Neural progenitor cell (in vitro differentiated cells): ENCODE data around the gene STPG1. TPM values are rescaled to one million over a fixed set of nuclear protein-coding genes. Genes with fewer than 3 reads are reported as not detected.

ENCODE experiments used
- DNase-seq: peaks from one replicate; pipeline ENCODE4 v3.0.0-alpha.2; 2016; ENCODE audit warnings: low spot score
- H2AFZ ChIP-seq: fragments of 200-600 bp; sonication (generic); replicated peaks from 2 replicates; pipeline ENCODE4 v1.6.1; 2016; ENCODE audit warnings: antibody characterized with exemption
- H3F3A ChIP-seq: fragments of 200-600 bp; sonication (generic); 2 replicates; pipeline ENCODE4 v1.6.1; 2016; ENCODE audit warnings: antibody characterized with exemption, low read depth
- H3K27ac ChIP-seq: fragments of 200-600 bp; sonication (generic); 2 replicates; pipeline ENCODE4 v1.5.1; 2016; ENCODE audit warnings: mild to moderate bottlenecking
- H3K27me3 ChIP-seq: fragments of 200-600 bp; sonication (generic); 2 replicates; pipeline ENCODE4 v1.6.1; 2016; ENCODE audit warnings: mild to moderate bottlenecking, moderate library complexity
- H3K36me3 ChIP-seq: fragments of 200-600 bp; sonication (generic); 2 replicates; pipeline ENCODE4 v1.5.1; 2016
- H3K4me1 ChIP-seq: fragments of 200-600 bp; sonication (generic); 2 replicates; pipeline ENCODE4 v1.6.1; 2016; ENCODE audit warnings: mixed run types
- H3K4me2 ChIP-seq: fragments of 200-600 bp; sonication (generic); 2 replicates; pipeline ENCODE4 v1.6.1; 2016
- H3K4me3 ChIP-seq: fragments of 200-600 bp; sonication (generic); 2 replicates; pipeline ENCODE4 v1.5.1; 2016
- H3K79me2 ChIP-seq: fragments of 200-600 bp; sonication (generic); 2 replicates; pipeline ENCODE4 v1.6.1; 2016; ENCODE audit warnings: low read depth
- H3K9ac ChIP-seq: fragments of 200-600 bp; sonication (generic); 2 replicates; pipeline ENCODE4 v1.6.1; 2016
- H3K9me3 ChIP-seq: fragments of 200-600 bp; sonication (generic); 2 replicates; pipeline ENCODE4 v1.5.1; 2016; ENCODE audit warnings: low read depth
- H4K20me1 ChIP-seq: fragments of 200-600 bp; sonication (generic); 2 replicates; pipeline ENCODE4 v1.6.1; 2016; ENCODE audit warnings: low read depth
- H3K27ac Mint-ChIP-seq: 3 replicates; pipeline ENCODE4 v1.8.0; 2021; ENCODE audit warnings: mixed read lengths
- H3K27me3 Mint-ChIP-seq: 2 replicates; pipeline ENCODE4 v1.8.0; 2022; ENCODE audit warnings: low read depth, mild to moderate bottlenecking, inconsistent platforms, moderate library complexity, mixed read lengths; ENCODE audit not compliant: insufficient read depth
- H3K36me3 Mint-ChIP-seq: 3 replicates; pipeline ENCODE4 v1.8.0; 2021; ENCODE audit warnings: mixed read lengths
- H3K4me1 Mint-ChIP-seq: 3 replicates; pipeline ENCODE4 v1.8.0; 2021; ENCODE audit warnings: mixed read lengths
- H3K4me3 Mint-ChIP-seq: 3 replicates; pipeline ENCODE4 v1.8.0; 2021; ENCODE audit warnings: mild to moderate bottlenecking, moderate library complexity, mixed read lengths
- H3K9me3 Mint-ChIP-seq: 3 replicates; pipeline ENCODE4 v1.8.0; 2020; ENCODE audit warnings: mixed read lengths
- CTCF ChIP-seq: fragments of 200-600 bp; sonication (generic); IDR thresholded peaks from 2 replicates; pipeline ENCODE4 v1.5.1; 2017; ENCODE audit warnings: antibody characterized with exemption, mild to moderate bottlenecking
- EZH2 ChIP-seq: fragments of 200-600 bp; sonication (generic); IDR thresholded peaks from 2 replicates; pipeline ENCODE4 v1.6.1; 2017; ENCODE audit warnings: antibody characterized with exemption, mild to moderate bottlenecking, moderate library complexity
- EZH2phosphoT487 ChIP-seq: fragments of 200-600 bp; sonication (generic); IDR thresholded peaks from 2 replicates; pipeline ENCODE4 v1.6.1; 2017; ENCODE audit warnings: antibody characterized with exemption
- total RNA-seq: library from RNA; depleted of rRNA; stranded (reverse); fragments of >200 nt; gene quantifications from 2 replicates; pipeline ENCODE4 v1.2.3, GENCODE V29; 2015; ENCODE audit warnings: low replicate concordance

Gene STPG1
- total RNA-seq, 1 donor from 2014 or later, result 15.9 TPM

DNA sequence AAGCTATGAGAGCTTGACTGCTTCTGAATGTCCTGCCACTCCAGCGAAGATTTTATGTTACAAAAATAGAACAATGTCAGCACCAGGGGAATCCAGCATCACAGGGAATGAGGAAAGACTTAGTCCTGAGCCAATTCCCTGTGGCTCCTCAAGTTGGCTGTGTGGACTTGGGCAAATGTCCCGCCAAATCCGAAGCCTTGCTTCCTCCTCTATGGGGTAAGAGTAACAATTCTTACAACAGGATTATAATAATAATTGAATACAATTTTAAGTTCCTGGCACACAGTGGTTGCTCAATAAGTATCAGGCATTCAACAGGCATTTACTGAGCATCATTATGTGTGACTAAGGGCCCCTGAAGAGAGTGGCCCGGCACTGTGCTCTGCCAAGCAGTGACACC is 44.4 kb downstream of the STPG1 start:
- peaks cover 3% of the 10 kb centered on the region for H3K36me3 Mint-ChIP-seq
- TF ChIP-seq CTCF (no peak), EZH2 (no peak), EZH2phosphoT487 (no peak)
- Histone ChIP-seq H3K9ac (no peak overlapping the region), H4K20me1 (peaks cover 4% of the 10 kb centered on the region), H3K4me2 (no peak overlapping the region), H3K27ac (no peak overlapping the region), H3K9me3 (no peaks in the 10 kb centered on the region), H3F3A (peaks cover 18% of the 10 kb centered on the region), H3K36me3 (no peaks in the 10 kb centered on the region), H3K4me3 (no peak overlapping the region), H3K27me3 (no peaks in the 10 kb centered on the region), H3K4me1 (peaks cover 47% of the 10 kb centered on the region), H2AFZ (no peak overlapping the region), H3K79me2 (no peaks in the 10 kb centered on the region)
- H3K27ac Mint-ChIP-seq, result no peak overlapping the region
- H3K27me3 Mint-ChIP-seq, result peaks cover 9% of the 10 kb centered on the region
- DNase-seq, result no peak
- H3K9me3 Mint-ChIP-seq, result no peaks in the 10 kb centered on the region
- no peak overlapping the region for H3K4me3 Mint-ChIP-seq
- H3K4me1 Mint-ChIP-seq, result peaks cover 36% of the 10 kb centered on the region

- Histone ChIP-seq H3K4me2 (no peak overlapping the region), H3K9me3 (no peaks in the 10 kb centered on the region), H3K27me3 (no peaks in the 10 kb centered on the region), H3K4me3 (no peak overlapping the region), H3K79me2 (no peaks in the 10 kb centered on the region), H4K20me1 (peaks cover 9% of the 10 kb centered on the region), H3K27ac (no peak overlapping the region), H2AFZ (no peak overlapping the region), H3F3A (peaks cover 29% of the 10 kb centered on the region), H3K4me1 (peaks cover 38% of the 10 kb centered on the region), H3K9ac (no peak overlapping the region), H3K36me3 (no peaks in the 10 kb centered on the region)
- Mint-ChIP-seq H3K27ac (no peak overlapping the region), H3K4me3 (no peak overlapping the region), H3K27me3 (peaks cover 7% of the 10 kb centered on the region), H3K36me3 (peaks cover 3% of the 10 kb centered on the region), H3K4me1 (peaks cover 40% of the 10 kb centered on the region), H3K9me3 (no peaks in the 10 kb centered on the region)
- no peak for TF ChIP-seq CTCF
- DNase-seq, result no peak
Observed at GRCh38 chr1:24366707-24367106, 46.9 kb downstream of the STPG1 start.

DNA sequence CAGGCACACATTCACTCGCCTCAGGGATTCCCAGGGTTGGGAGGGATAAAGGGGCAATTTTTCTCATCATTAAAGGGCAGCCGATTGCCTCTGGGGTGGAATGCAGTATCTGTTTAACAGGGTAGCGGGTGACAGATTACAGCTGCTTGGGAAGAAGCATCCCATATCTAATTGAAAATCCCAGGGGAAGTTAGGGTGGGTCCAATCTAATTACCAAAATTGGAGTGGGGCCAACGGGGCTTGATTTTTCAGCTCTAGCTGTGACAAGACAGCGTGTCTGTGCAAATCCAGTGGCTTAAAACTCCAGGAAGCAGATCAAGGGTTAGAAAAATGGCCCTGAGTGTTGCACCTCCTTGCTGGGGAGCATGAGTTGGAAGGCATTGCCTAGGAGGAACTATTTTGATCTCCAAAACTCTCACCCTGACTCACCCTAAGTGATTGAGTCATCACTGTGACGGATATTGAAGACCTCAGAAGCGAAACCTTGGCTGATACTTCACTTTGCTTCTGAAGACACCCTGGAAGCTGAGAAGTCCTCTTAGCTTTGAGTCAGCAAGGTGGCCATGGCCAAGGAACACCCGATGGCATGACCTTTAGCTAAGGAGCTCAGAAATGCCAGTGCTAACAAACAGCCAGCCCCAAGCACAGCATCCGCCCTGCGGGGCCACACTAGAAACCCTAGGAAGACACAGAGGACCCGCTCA is 48.5 kb downstream of the STPG1 start:
- Histone ChIP-seq H3K9me3 (no peaks in the 10 kb centered on the region), H3K27ac (peak overlapping the region; percentile 82), H3K9ac (no peak overlapping the region), H3K4me3 (no peak overlapping the region), H4K20me1 (peaks cover 9% of the 10 kb centered on the region), H3K4me1 (peaks cover 37% of the 10 kb centered on the region), H3K79me2 (no peaks in the 10 kb centered on the region), H2AFZ (no peak overlapping the region), H3K36me3 (no peaks in the 10 kb centered on the region), H3K4me2 (peak overlapping the region; percentile 73), H3K27me3 (no peaks in the 10 kb centered on the region), H3F3A (peaks cover 27% of the 10 kb centered on the region)
- Mint-ChIP-seq H3K4me1 (peaks cover 42% of the 10 kb centered on the region), H3K27ac (peak overlapping the region; percentile 91), H3K27me3 (peaks cover 9% of the 10 kb centered on the region), H3K4me3 (peak overlapping the region; percentile 67), H3K9me3 (no peaks in the 10 kb centered on the region), H3K36me3 (peaks cover 7% of the 10 kb centered on the region)
- no peak for DNase-seq
- TF ChIP-seq EZH2phosphoT487 (peak; percentile 79), EZH2 (no peak)

DNA sequence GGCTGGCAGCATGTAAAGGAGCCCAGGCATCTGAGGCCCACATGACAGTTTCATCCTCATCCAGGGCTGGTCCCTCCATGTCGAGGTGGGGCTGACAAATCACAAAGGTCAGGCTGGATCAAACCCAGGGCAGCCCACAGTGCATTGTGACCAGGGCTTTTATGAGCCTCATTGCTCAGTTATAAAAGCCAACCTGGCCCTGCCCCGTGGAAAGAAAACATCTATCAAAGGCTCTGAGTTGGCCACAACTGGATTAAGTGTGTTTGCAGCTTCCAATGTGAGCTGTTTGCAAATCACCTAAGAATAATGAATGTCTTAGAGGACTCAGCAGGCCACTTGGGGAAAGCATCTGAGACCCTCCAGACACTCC is 49.0 kb downstream of the STPG1 start:
- TF ChIP-seq EZH2phosphoT487 (no peak), EZH2 (no peak), CTCF (no peak)
- H2AFZ ChIP-seq, result no peak overlapping the region
- H3K27ac ChIP-seq, result peak overlapping the region; percentile 82

More for the DNA sequence above, 49.0 kb downstream of the STPG1 start:
- Histone ChIP-seq H3K36me3 (no peaks in the 10 kb centered on the region), H3K4me3 (no peak overlapping the region), H4K20me1 (peaks cover 9% of the 10 kb centered on the region), H3K9me3 (no peaks in the 10 kb centered on the region), H3F3A (peaks cover 27% of the 10 kb centered on the region), H3K27me3 (no peaks in the 10 kb centered on the region), H3K4me2 (peak overlapping the region; percentile 73), H3K9ac (no peak overlapping the region), H3K4me1 (peaks cover 37% of the 10 kb centered on the region), H3K79me2 (no peaks in the 10 kb centered on the region)
- peak; percentile 80 for DNase-seq
- peaks cover 7% of the 10 kb centered on the region for H3K36me3 Mint-ChIP-seq
- peaks cover 42% of the 10 kb centered on the region for H3K4me1 Mint-ChIP-seq
- no peaks in the 10 kb centered on the region for H3K9me3 Mint-ChIP-seq
- peaks cover 9% of the 10 kb centered on the region for H3K27me3 Mint-ChIP-seq
- peak overlapping the region; percentile 48 for H3K4me3 Mint-ChIP-seq
- peak overlapping the region; percentile 91 for H3K27ac Mint-ChIP-seq
